Neural cell (in vitro differentiated cells): Measurements from ENCODE around the gene NHLRC4. TPM values are rescaled to one million over a fixed set of nuclear protein-coding genes. Genes with fewer than 3 reads are reported as not detected.

Experiments used
- H2AFZ ChIP-seq: fragments of 200-600, 300-800 bp; sonication (generic), shearing (Covaris generic); 2 replicates; pipeline ENCODE4 v1.6.0; 2014; ENCODE audit warnings: low read depth, mild to moderate bottlenecking, antibody characterized with exemption, low read length, moderate library complexity
- H3F3A ChIP-seq: fragments of 200-600 bp; shearing (Covaris generic); 2 replicates; pipeline ENCODE4 v1.6.1; 2016; ENCODE audit warnings: mild to moderate bottlenecking, moderate library complexity, mixed read lengths, antibody characterized with exemption, low read length; ENCODE audit not compliant: insufficient read depth, poor library complexity, severe bottlenecking
- H3K27ac ChIP-seq: fragments of 200-600, 300-800 bp; sonication (generic), shearing (Covaris generic); 2 replicates; pipeline ENCODE4 v1.5.1; 2014; ENCODE audit warnings: mild to moderate bottlenecking, low read length, moderate library complexity
- H3K27me3 ChIP-seq: fragments of 300-800, 200-600 bp; sonication (generic), shearing (Covaris generic); 2 replicates; pipeline ENCODE4 v1.6.0; 2014; ENCODE audit warnings: mild to moderate bottlenecking, low read depth, low read length, moderate library complexity; ENCODE audit not compliant: insufficient read depth
- H3K36me3 ChIP-seq: fragments of 300-800, 200-600 bp; sonication (generic), shearing (Covaris generic); 2 replicates; pipeline ENCODE4 v1.5.1; 2014; ENCODE audit warnings: mild to moderate bottlenecking, antibody characterized with exemption, low read length, moderate library complexity; ENCODE audit not compliant: insufficient read depth
- H3K4me2 ChIP-seq: fragments of 300-800, 200-600 bp; sonication (generic), shearing (Covaris generic); 2 replicates; pipeline ENCODE4 v1.6.0; 2014; ENCODE audit warnings: mild to moderate bottlenecking, low read length
- H3K4me3 ChIP-seq: fragments of 300-800, 200-600 bp; sonication (generic), shearing (Covaris generic); 2 replicates; pipeline ENCODE4 v1.5.1; 2014; ENCODE audit warnings: mild to moderate bottlenecking, low read length, moderate library complexity
- H3K79me2 ChIP-seq: fragments of 200-600 bp; shearing (Covaris generic); replicated peaks from 2 replicates; pipeline ENCODE4 v1.6.0; 2014; ENCODE audit warnings: mild to moderate bottlenecking, low read length, moderate library complexity; ENCODE audit not compliant: insufficient read depth
- H3K9ac ChIP-seq: fragments of 300-800, 200-600 bp; sonication (generic), shearing (Covaris generic); 2 replicates; pipeline ENCODE4 v1.6.1; 2016; ENCODE audit warnings: mild to moderate bottlenecking, low read length, mixed read lengths
- H3K9me2 ChIP-seq: fragments of 200-600 bp; shearing (Covaris generic); 2 replicates; pipeline ENCODE4 v1.6.1; 2016; ENCODE audit warnings: mild to moderate bottlenecking, low read length, mixed read lengths; ENCODE audit not compliant: insufficient read depth
- H3K9me3 ChIP-seq: fragments of 200-600, 300-800 bp; sonication (generic), shearing (Covaris generic); 2 replicates; pipeline ENCODE4 v1.6.1; 2016; ENCODE audit warnings: mild to moderate bottlenecking, mixed run types, low read length, moderate library complexity, mixed read lengths
- H4K20me1 ChIP-seq: fragments of 200-600 bp; shearing (Covaris generic); 2 replicates; pipeline ENCODE4 v1.6.1; 2016; ENCODE audit warnings: mild to moderate bottlenecking, mixed run types; ENCODE audit not compliant: insufficient read depth
- EP300 ChIP-seq: fragments of 450-650 bp; conservative IDR thresholded peaks from 2 replicates; pipeline ENCODE4 v1.6.1; 2014; ENCODE audit warnings: antibody characterized with exemption, mild to moderate bottlenecking, moderate library complexity; ENCODE audit not compliant: poor library complexity, severe bottlenecking
- EZH2 ChIP-seq: fragments of 200-600, 300-800 bp; shearing (Covaris generic), sonication (generic); IDR thresholded peaks from 2 replicates; pipeline ENCODE4 v1.6.1; 2014; ENCODE audit warnings: antibody characterized with exemption, low read length, borderline replicate concordance, mild to moderate bottlenecking; ENCODE audit not compliant: insufficient read depth, poor library complexity, severe bottlenecking
- MXI1 ChIP-seq: fragments of 450-650 bp; conservative IDR thresholded peaks from 2 replicates; pipeline ENCODE4 v1.6.1; 2014; ENCODE audit warnings: antibody characterized with exemption, mild to moderate bottlenecking; ENCODE audit not compliant: poor library complexity, severe bottlenecking
- RAD21 ChIP-seq: fragments of 450-650 bp; conservative IDR thresholded peaks from 2 replicates; pipeline ENCODE4 v1.6.1; 2014; ENCODE audit warnings: antibody characterized with exemption, mild to moderate bottlenecking, moderate library complexity
- TAF1 ChIP-seq: IDR thresholded peaks from 2 replicates; pipeline ENCODE4 v1.6.1; 2012; ENCODE audit warnings: low read depth
- polyA plus RNA-seq: library from polyadenylated mRNA; depleted of rRNA; stranded (reverse); fragments of >200 nt; gene quantifications from 2 replicates; pipeline ENCODE4 v1.2.3, GENCODE V29; 2014
- TF ChIP-seq, protein P1 (sequence below): fragments of 450-650 bp; IDR thresholded peaks from 2 replicates; pipeline ENCODE4 v1.5.1; 2014; ENCODE audit warnings: antibody characterized with exemption, mild to moderate bottlenecking, moderate library complexity; ENCODE audit not compliant: poor library complexity, severe bottlenecking

Gene NHLRC4
- polyA plus RNA-seq, 1 donor from 2014 or later, result not detected

DNA sequence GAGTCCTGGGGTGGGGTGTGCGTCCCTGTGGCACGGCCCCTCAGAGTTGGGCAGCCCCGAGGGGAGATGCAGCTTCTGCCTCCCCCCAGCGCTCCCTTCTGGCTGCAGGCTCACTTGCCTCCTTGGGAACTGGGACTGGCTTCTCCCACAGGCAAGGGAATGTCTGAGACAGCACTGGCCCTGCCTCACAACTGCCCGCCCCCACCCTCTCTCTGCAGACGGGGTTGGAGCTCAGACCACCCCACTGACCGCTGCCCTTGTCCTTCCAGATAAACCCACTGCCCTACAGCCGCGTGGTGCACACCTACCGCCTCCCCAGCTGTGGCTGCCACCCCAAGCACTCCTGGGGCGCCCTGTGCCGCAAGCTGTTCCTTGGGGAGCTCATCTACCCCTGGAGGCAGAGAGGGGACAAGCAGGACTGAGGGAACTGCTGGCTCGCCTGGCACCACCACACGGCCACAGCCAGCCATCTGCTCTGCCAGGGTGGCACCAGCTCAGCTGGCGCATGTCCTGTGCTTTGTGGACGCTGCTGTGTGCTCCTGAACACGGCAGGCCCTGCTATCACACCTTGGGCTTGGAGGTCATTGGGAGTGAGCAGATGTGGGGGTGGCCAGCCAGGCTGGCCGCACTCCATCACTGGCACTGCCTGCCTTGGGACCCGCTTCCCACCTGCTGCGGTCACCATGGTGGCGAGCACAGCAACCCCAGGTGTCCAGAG is 16.0 kb downstream of the NHLRC4 start:
- H3K4me3 ChIP-seq, result no peak overlapping the region
- H3K4me2 ChIP-seq, result no peak overlapping the region
- no peaks in the 10 kb centered on the region for H4K20me1 ChIP-seq
- H3K79me2 ChIP-seq, result no peaks in the 10 kb centered on the region
- no peak overlapping the region for H2AFZ ChIP-seq
- no peaks in the 10 kb centered on the region for H3F3A ChIP-seq
- H3K9me2 ChIP-seq, result no peaks in the 10 kb centered on the region
- H3K36me3 ChIP-seq, result no peaks in the 10 kb centered on the region
- no peaks in the 10 kb centered on the region for H3K9me3 ChIP-seq
- no peak overlapping the region for H3K9ac ChIP-seq
- H3K27ac ChIP-seq, result no peak overlapping the region
- TF ChIP-seq, protein P1, sequence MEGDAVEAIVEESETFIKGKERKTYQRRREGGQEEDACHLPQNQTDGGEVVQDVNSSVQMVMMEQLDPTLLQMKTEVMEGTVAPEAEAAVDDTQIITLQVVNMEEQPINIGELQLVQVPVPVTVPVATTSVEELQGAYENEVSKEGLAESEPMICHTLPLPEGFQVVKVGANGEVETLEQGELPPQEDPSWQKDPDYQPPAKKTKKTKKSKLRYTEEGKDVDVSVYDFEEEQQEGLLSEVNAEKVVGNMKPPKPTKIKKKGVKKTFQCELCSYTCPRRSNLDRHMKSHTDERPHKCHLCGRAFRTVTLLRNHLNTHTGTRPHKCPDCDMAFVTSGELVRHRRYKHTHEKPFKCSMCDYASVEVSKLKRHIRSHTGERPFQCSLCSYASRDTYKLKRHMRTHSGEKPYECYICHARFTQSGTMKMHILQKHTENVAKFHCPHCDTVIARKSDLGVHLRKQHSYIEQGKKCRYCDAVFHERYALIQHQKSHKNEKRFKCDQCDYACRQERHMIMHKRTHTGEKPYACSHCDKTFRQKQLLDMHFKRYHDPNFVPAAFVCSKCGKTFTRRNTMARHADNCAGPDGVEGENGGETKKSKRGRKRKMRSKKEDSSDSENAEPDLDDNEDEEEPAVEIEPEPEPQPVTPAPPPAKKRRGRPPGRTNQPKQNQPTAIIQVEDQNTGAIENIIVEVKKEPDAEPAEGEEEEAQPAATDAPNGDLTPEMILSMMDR, result no peak
- TF ChIP-seq TAF1, result no peak
- no peak for TF ChIP-seq RAD21
- no peaks in the 10 kb centered on the region for H3K27me3 ChIP-seq

DNA sequence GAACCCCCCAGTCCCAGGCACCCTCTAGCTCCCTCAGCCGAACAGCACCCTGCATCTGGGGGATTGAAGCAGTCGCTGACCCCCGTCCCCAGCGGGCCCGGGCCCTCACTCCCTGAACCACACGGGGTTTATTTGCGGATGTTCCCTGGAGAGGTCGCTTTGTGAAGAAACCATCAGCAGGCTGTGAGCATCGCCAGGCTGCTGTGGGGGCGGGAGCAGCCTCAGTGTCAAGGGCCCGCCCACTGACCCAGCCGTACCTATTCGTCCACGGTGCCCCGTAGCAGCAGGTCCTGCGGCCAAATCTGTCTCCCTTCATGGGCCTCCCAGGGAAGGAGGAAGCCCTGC is 16.6 kb downstream of the NHLRC4 start:
- Histone ChIP-seq H3K9me2 (no peaks in the 10 kb centered on the region), H4K20me1 (no peaks in the 10 kb centered on the region), H3K79me2 (no peaks in the 10 kb centered on the region), H3F3A (no peaks in the 10 kb centered on the region), H3K9me3 (no peaks in the 10 kb centered on the region), H3K9ac (no peak overlapping the region), H3K36me3 (no peaks in the 10 kb centered on the region), H3K27ac (no peak overlapping the region), H3K4me3 (no peak overlapping the region), H3K27me3 (no peaks in the 10 kb centered on the region), H2AFZ (no peak overlapping the region), H3K4me2 (no peak overlapping the region)
- TF ChIP-seq MXI1, result no peak

DNA sequence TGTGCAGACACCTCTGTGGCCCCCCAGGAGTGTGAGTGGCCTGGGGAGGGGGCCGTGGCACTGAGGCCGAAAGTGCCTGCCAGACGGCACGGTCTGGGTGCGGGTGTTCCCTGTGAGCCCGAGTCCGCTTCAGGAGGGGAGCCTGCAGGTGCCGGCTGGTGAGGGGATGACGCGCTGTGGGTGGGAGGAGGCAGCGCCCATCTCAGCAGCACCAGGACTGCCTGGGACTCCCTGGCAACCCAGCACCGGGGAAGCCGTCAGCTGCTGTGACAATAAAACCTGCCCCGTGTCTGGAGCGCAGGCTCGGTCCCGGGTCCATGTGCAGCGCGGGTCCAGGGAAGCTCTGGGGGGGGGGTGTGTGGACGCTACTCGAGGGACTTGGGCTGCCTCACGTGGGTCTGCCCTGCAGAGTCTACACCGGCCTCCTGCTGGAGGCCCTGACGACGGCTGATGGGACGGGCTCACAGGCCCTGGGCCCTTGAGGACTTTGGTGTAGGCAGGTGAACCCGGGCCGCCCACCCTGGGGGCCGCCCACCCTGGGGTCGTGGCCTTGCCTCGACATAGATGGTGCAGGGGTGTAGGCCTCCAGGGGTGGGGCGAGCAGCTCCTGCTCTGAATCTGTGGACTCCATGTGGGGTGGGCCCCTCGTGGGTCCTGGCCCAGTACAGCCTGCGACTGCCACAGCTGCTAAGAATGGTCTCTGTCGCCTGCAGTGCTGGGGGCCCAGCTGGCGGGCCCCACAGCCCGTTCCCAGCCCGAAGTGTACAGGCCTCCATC is 17.2 kb downstream of the NHLRC4 start:
- H3K4me2 ChIP-seq, result no peak overlapping the region
- no peaks in the 10 kb centered on the region for H3K9me2 ChIP-seq
- no peak overlapping the region for H3K27ac ChIP-seq
- no peaks in the 10 kb centered on the region for H4K20me1 ChIP-seq
- H3K36me3 ChIP-seq, result no peaks in the 10 kb centered on the region
- no peak overlapping the region for H3K4me3 ChIP-seq
- H3K27me3 ChIP-seq, result no peaks in the 10 kb centered on the region
- H3K9ac ChIP-seq, result no peak overlapping the region
- H3K9me3 ChIP-seq, result no peaks in the 10 kb centered on the region
- no peaks in the 10 kb centered on the region for H3F3A ChIP-seq
- no peaks in the 10 kb centered on the region for H3K79me2 ChIP-seq
- TF ChIP-seq RAD21 (no peak), EP300 (no peak), EZH2 (no peak)
- no peak overlapping the region for H2AFZ ChIP-seq
